ENCODE data around the gene IMMP1L. TPM values are rescaled to one million over a fixed set of nuclear protein-coding genes. Genes with fewer than 3 reads are reported as not detected.
"Not testable (repeated sequence)": the region's sequence is repeated elsewhere in the genome, so short reads cannot be mapped to it uniquely, and the experiment has no call there.

Gene IMMP1L, protein sequence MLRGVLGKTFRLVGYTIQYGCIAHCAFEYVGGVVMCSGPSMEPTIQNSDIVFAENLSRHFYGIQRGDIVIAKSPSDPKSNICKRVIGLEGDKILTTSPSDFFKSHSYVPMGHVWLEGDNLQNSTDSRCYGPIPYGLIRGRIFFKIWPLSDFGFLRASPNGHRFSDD
- 38.0 TPM for total RNA-seq

DNA sequence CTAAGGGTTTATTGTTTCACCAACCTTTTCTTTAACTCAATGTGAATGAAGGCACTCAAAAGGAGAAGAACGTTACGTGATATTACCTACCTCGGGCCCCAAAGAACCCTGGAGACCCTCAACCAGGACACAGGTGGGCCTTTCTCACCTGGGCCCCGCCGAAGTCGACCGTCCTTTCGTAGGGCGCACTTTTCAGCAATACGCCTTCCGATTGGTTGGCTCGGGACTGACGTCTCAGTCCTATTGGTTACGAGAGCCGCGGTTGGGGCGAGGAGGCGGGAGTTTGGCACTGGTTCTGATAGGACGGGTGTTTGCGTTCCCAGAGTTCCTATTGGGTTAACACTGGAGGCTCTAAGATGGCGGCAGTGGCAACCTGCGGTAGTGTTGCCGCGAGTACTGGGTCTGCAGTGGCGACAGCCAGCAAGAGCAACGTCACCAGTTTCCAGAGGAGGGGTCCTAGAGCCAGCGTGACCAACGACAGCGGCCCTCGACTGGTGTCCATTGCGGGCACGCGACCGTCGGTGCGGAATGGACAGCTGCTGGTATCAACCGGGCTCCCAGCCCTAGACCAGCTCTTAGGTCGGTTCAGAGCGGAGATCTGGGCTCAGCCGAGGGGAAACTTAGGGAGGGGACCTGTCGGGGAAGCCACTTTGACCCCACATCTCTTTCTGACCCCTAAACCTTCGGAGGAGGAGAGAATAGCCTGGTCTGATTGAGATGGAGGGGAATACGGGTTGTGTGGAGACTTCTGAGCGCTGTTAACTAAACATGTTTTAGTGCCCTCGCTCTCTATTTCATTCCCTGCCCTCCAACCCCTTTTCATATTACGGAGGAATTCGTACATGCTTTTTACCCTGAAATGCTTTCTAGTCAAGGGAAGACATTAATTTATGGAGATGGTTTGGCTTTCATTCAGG lies at the start of gene IMMP1L, which contains the start of gene ELP4:
Gene IMMP1L (minus strand): TSS at position 194 of the 917 bp plus-strand sequence. CDS start 46,346 bp downstream, outside the sequence.
Gene ELP4 (plus strand): TSS at position 339 of the 917 bp plus-strand sequence. CDS start 18 bp downstream, at position 357.
- DNase-seq, result peak; percentile 99

GRCh38 chr11:31558001-31558400 lies 48.6 kb upstream of the IMMP1L start:
- DNase-seq, result peak; percentile 1

DNA sequence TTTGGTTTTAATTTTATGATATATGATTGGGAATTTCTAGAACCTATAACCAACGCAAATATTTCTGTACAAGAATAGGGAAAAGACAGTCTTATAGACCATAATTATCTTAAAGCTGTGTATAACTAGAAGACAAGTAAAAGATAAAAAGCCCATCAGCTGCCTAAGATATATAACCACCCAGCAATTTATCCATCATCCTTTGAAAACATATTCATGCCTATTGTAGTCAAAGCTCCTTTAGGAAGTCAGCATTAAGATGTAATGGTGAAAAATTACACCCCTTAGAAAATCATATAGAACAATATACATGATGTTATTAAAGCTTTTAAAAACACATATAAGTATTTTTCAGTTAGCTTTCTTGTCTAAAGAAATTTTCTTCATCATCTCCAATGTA lies 46.5 kb upstream of the IMMP1L start:
- no peak for DNase-seq

DNA sequence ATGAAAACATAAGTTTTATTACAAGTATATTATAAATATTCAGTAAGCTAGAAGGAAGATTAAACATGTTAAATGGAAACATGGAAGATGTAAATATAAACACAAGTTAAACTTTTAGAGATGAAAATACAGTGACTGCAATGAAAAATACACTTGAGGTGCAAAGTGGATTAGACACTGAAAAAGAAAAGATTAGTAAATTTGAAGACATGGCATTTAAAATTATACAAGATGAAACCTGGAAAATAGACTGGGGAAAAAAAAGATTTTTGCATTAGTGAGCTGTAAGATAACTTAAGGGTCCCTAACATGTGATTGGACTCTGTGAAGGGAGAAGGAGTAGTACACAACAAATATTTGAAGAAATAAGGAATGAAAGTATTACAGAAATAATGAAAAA lies 33.4 kb upstream of the IMMP1L start:
- DNase-seq, result no peak

GRCh38 chr11:31535479-31535878 lies 26.1 kb upstream of the IMMP1L start:
- no peak for DNase-seq

- no peak for DNase-seq
Observed at GRCh38 chr11:31531293-31531692, 21.9 kb upstream of the IMMP1L start.

DNA sequence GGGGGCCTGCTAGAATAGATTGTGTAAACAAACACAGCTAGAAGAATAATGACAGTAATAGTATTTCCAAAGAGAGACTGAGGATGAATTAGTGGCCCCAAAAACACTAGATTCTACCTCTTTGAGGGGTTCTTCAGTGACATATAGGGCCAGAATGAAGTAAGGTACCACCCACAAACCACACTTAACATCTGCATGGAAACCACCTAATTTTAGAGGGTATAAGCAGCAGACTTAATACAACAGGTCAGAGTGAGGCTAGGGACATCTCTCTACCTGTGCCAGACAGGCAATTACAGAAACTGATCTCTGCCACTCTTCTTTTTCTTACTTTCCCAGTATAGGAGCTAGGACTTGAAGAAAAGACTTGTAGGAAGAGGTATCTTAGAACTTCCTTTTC lies 20.3 kb upstream of the IMMP1L start:
- no peak for DNase-seq

- DNase-seq, result no peak
Observed at GRCh38 chr11:31529189-31529588, 19.8 kb upstream of the IMMP1L start.

GRCh38 chr11:31521497-31522150 lies 12.2 kb upstream of the IMMP1L start:
- no peak for DNase-seq

GRCh38 chr11:31512117-31512516 lies 2.7 kb upstream of the IMMP1L start:
- DNase-seq, result no peak

DNA sequence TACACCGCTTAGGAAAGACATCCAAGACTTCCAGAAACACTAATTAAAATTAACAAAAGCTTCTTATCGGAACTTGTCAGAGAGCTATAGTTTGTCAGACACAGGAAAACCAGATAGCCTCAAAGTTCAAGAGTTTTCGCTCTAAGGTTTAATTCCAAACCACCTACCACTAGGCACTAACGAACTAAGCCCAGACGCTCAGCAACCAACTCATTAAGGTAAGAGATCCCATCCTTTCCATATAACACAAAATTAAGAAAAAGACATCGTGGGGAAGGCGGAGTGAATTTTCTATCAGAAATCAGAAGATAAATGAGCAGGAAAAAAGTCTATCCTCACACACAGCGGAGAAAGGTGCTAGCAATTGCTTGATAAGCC lies 382 bp downstream of the IMMP1L start:
- no peak for DNase-seq

DNA sequence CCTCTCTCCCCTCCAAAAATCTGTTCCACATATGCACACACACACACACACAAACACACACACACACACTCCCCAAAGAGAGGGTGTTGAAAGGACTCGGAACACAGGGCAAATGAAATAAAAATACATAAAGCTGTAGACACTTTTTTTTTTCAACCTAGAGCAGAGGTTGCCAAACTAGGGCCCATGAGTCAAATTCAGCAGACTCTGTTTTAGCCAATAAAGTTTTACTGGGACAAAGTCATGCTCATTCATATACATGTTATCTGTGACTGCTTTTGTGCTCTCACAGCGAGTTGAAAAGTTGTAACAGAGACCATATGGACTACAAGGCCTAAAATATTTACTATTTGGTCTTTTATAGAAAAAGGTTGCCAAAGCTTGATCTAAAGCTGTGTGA lies 8.9 kb downstream of the IMMP1L start:
- DNase-seq, result no peak

DNA sequence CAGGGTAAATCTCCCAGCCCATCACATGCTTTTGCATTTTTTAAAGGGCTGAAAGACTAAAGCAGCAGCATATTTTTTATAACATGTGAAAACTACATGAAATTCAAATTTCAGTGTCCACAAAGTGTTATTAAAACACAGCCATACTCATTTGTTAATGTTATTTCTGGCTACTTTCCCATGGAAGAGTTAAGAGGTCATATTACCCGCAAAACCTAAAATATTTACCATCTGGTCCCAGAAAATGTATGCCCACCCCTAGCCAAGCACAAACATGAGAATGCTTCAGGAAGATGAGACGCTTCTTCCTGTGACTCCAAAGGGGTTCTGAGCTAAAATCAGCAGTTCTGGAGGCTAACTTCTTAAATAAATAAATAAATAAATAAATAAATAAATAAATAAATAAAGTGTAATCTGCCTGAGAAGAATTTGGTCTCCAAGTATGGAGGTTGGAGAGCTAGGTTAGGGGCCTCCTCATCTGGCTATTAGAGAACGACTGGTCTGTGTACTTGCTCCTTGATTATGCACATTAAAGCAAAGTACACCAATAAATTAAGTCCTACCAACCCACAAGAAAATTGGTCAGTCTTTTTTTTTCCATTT lies 9.7 kb downstream of the IMMP1L start:
- DNase-seq, result no peak

DNA sequence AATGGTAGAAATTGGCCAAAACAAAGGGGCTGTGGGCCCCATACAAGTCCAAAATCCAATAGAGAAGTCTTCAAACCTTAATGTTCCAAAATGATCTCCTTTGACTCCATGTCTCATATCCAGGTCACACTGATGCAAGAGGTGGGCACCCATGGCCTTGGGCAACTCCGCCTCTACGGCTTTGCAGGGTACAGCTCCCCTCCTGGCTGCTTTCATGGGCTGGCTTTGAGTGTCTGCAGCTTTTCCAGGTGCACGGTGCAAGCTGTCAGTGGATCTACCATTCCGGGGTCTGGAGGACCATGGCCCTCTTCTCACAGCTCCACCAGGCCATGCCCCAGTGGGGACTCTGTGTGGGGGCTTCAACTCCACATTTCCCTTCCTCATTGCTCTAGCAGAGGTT lies 15.7 kb downstream of the IMMP1L start:
- DNase-seq, result not testable (repeated sequence)

DNA sequence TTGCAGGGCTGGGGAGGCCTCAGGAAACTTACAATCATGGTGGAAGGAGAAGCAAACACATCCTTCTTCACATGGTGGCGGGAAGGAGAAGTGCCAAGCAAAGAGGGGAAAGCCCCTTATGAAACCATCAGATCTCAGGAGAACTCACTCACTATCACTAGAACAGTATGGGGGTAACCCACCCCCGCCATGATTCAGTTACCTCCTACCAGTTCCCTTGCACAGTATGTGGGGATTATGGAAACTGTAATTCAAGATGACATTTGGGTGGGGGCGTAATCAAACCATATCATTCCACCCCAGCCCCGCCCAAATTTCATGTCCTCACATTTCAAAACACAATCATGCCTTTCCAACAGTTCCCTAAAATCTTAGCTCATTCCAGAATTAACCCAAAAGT lies 16.2 kb downstream of the IMMP1L start:
- no peak for DNase-seq

GRCh38 chr11:31492320-31492913 lies 17.0 kb downstream of the IMMP1L start:
- DNase-seq, result no peak

DNA sequence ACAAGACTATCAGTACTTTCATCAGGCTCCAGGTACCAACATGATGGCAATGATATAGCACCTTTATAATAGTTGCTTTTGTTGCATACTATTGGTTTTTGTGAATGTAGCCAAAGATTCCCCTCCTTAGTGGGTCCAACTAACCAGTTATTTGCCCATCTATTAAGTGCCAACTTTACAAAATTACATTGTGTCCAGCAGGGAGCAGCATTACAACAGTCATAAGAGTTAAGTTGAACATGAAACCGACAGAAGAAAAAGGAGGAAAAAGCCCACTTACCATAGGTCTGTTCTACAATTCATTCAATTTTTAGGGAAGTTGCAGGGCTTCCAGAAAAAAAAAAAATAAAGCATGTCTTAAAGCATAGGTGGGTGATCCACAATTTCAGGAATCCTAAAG lies 21.6 kb downstream of the IMMP1L start:
- peak; percentile 31 for DNase-seq

- DNase-seq, result no peak
Observed at GRCh38 chr11:31484497-31484896, 24.9 kb downstream of the IMMP1L start.

- DNase-seq, result peak; percentile 4
Observed at GRCh38 chr11:31480930-31481329, 28.5 kb downstream of the IMMP1L start.

DNA sequence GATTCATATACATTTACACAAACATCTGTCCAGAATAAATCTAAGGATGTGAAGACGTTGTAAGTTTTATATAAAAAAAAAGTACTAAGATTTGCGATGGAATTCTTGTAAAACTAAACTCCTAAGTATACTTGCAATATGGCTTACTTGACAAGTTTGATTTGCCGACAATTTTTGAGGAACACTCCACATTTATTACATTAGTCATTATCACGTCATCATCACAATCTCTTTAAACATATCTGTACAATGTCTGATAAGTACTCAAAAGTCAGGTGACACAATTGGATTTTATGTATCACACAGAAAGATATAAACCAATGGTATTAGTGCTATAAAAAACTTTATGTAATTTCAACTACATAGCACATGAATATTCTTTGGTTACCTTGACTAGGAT lies 30.4 kb downstream of the IMMP1L start:
- DNase-seq, result no peak

GRCh38 chr11:31478223-31478590 lies 31.2 kb downstream of the IMMP1L start:
- DNase-seq, result no peak

DNA sequence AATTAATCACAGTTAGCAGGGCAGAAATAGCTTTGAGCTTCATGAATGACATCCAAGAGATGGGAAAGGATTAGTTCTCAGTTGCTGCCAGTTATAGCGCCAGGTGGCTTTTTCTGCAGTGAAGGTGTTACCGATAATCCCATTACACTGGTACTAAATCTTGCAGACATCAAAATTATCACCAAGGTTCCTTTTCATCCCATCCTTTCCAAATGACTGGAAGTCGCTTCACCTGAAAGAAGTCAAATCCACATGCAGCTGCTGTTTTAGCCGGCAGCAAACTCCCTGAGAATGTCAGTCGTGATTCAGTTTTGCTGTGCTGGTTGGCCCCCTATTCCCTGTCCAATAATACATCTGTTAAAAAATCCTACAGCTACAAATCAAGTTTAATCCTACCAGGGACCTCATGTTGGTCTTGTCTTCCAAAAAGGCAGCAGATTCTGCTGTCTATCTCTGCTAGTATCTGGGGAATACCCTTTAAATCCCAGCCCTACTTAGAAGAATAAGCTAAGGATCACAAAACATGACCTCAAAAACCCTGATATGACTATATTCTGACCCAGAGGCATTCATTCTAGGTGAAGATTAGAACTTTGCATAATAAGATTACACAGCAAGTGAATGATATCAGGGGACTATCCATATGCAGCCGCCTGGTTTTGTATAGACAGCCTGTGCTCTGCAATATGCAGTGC lies 31.7 kb downstream of the IMMP1L start:
- peak; percentile 2 for DNase-seq

Data from tongue (tissue), 2 donors.